HepG2 (cell line): Measurements from ENCODE around the gene DDX31. TPM values are rescaled to one million over a fixed set of nuclear protein-coding genes. Genes with fewer than 3 reads are reported as not detected.

Experiments
- ATAC-seq: fragments of 200-7000 bp; cut with Tn5 transposase; 3 replicates; pipeline ENCODE4 v1.9.1; 2020; ENCODE audit warnings: mild to moderate bottlenecking, moderate library complexity
- BruUV-seq: library from RNA; stranded (reverse); fragments of 400-500 nt; replicated peaks from 2 replicates; lab custom pipeline; 2021; lab: Mats Ljungman, UMichigan
- CTCF ChIA-PET: fragments of 300-600 bp; formaldehyde crosslinking; extraction: SDS; loops from one replicate; lab custom pipeline; 2021; ENCODE audit warnings: low total read pairs, inconsistent platforms, low intra/inter-chr PET ratio; lab: Yijun Ruan, JAX
- POLR2A ChIA-PET: fragments of 350-600 bp; sonication (Branson Sonifier 250); formaldehyde crosslinking; loops from one replicate; lab custom pipeline; 2020; ENCODE audit warnings: antibody characterized with exemption, inconsistent platforms; lab: Yijun Ruan, JAX
- DNase-seq: peaks from one replicate; pipeline ENCODE4 v3.0.0-alpha.2; 2015; ENCODE audit warnings: low spot score
- FAIRE-seq: peaks from 3 replicates; lab custom pipeline; 2011; peaks lifted over from hg19 to GRCh38; lab: Jason Lieb, UNC
- H2AFZ ChIP-seq: one replicate; pipeline ENCODE4 v1.6.1; 2011; ENCODE audit warnings: low read length, inconsistent platforms
- H3K27ac ChIP-seq: fragments of 300-600 bp; 3 replicates; pipeline ENCODE4 v1.8.0; 2011; ENCODE audit warnings: mixed run types, mild to moderate bottlenecking, mixed read lengths, low read length, inconsistent platforms; ENCODE audit not compliant: insufficient read depth; ENCODE audit errors: extremely low read length
- H3K27me3 ChIP-seq, 2 experiments: fragments of 200-600 bp in 1 of 2; 2 replicates in 1 of 2; 3 replicates in 1 of 2; pipeline versions ENCODE4 v1.6.0 to v1.8.0; 2011; ENCODE audit warnings: low read length in 2 of 2, mild to moderate bottlenecking in 2 of 2, moderate library complexity in 2 of 2, inconsistent platforms in 1 of 2; ENCODE audit not compliant: insufficient read depth in 2 of 2, control insufficient read depth in 1 of 2
- H3K36me3 ChIP-seq, 2 experiments: fragments of 200-600 bp in 1 of 2; replicated peaks in 1 of 2; 2 replicates in 1 of 2; 3 replicates in 1 of 2; pipeline versions ENCODE4 v1.5.1 to v1.8.0; 2011; ENCODE audit warnings: low read length in 2 of 2, inconsistent platforms in 1 of 2; ENCODE audit not compliant: insufficient read depth in 2 of 2, control insufficient read depth in 1 of 2
- H3K4me1 ChIP-seq: 2 replicates; pipeline ENCODE4 v1.5.1; 2012; ENCODE audit warnings: low read length, inconsistent platforms; ENCODE audit not compliant: insufficient read depth
- H3K4me2 ChIP-seq: 2 replicates; pipeline ENCODE4 v1.6.0; 2011; ENCODE audit warnings: low read depth, low read length, inconsistent platforms
- H3K4me3 ChIP-seq, 3 experiments: fragments of 200-600 bp in 1 of 3; sonication (generic), shearing (Covaris generic) in 1 of 3; replicated peaks in 1 of 3; 2 replicates each; pipeline ENCODE4 v1.5.1; 2011 to 2016; ENCODE audit warnings: low read length in 3 of 3, inconsistent platforms in 2 of 3, low read depth in 2 of 3, mild to moderate bottlenecking in 2 of 3, control low read depth in 1 of 3, mixed read lengths in 1 of 3; ENCODE audit not compliant: insufficient read depth in 1 of 3
- H3K79me2 ChIP-seq: one replicate; pipeline ENCODE4 v1.6.1; 2011; ENCODE audit warnings: low read length, inconsistent platforms; ENCODE audit not compliant: insufficient read depth
- H3K9ac ChIP-seq: 2 replicates; pipeline ENCODE4 v1.6.0; 2011; ENCODE audit warnings: mild to moderate bottlenecking, low read depth, low read length, inconsistent platforms; ENCODE audit not compliant: insufficient read depth
- H3K9me3 ChIP-seq: 2 replicates; pipeline ENCODE4 v1.5.1; 2012; ENCODE audit warnings: mild to moderate bottlenecking, low read length
- H4K20me1 ChIP-seq: 2 replicates; pipeline ENCODE4 v1.6.0; 2011; ENCODE audit warnings: inconsistent platforms, mild to moderate bottlenecking, low read length, moderate library complexity; ENCODE audit not compliant: insufficient read depth
- ARNT2 ChIP-seq: sonication (generic); formaldehyde crosslinking; IDR thresholded peaks from 2 replicates; pipeline ENCODE4 v1.8.0; 2022; ENCODE audit warnings: mild to moderate bottlenecking, low read depth, missing genetic modification reagents, moderate library complexity
- CEBPG ChIP-seq: IDR thresholded peaks from 2 replicates; pipeline ENCODE4 v1.6.1; 2016
- FOXA1 ChIP-seq, 2 experiments: fragments of 450-650 bp in 1 of 2; sonication (generic) in 1 of 2; formaldehyde crosslinking in 1 of 2; IDR thresholded peaks; 2 replicates each; pipeline versions ENCODE4 v1.4.0 to v1.6.1; 2016 to 2020; ENCODE audit warnings: missing genetic modification reagents in 1 of 2
- HMG20A ChIP-seq: IDR thresholded peaks from 2 replicates; pipeline ENCODE4 v1.6.1; 2016; ENCODE audit warnings: borderline replicate concordance
- MTF2 ChIP-seq: sonication (generic); formaldehyde crosslinking; IDR thresholded peaks from 2 replicates; pipeline ENCODE4 v1.5.0; 2020; ENCODE audit warnings: missing genetic modification reagents, borderline replicate concordance
- NCOA5 ChIP-seq: sonication (generic); formaldehyde crosslinking; IDR thresholded peaks from 2 replicates; pipeline ENCODE4 v1.4.0; 2020; ENCODE audit warnings: missing genetic modification reagents
- NFYC ChIP-seq: IDR thresholded peaks from 2 replicates; pipeline ENCODE4 v1.6.1; 2016; ENCODE audit warnings: missing genetic modification reagents, missing compliant biosample characterization
- NR1H2 ChIP-seq: sonication (generic); formaldehyde crosslinking; IDR thresholded peaks from 2 replicates; pipeline ENCODE4 v1.8.1; 2022; ENCODE audit warnings: low read depth, missing genetic modification reagents, borderline replicate concordance
- PTBP1 ChIP-seq: fragments of 200-400 bp; formaldehyde crosslinking; IDR thresholded peaks from 2 replicates; pipeline ENCODE4 v1.6.1; 2018; ENCODE audit warnings: low read length, low read depth; ENCODE audit not compliant: poor library complexity, severe bottlenecking
- RARA ChIP-seq: IDR thresholded peaks from 2 replicates; pipeline ENCODE4 v1.6.1; 2016; ENCODE audit warnings: missing genetic modification reagents, missing compliant biosample characterization
- TEAD3 ChIP-seq: optimal IDR thresholded peaks from 2 replicates; pipeline ENCODE3; 2016; ENCODE audit warnings: borderline replicate concordance
- ZNF720 ChIP-seq: sonication (generic); formaldehyde crosslinking; IDR thresholded peaks from 2 replicates; pipeline ENCODE4 v1.4.0; 2020; ENCODE audit warnings: missing genetic modification reagents
- ZSCAN9 ChIP-seq: IDR thresholded peaks from 2 replicates; pipeline ENCODE4 v1.6.1; 2016; ENCODE audit warnings: borderline replicate concordance
- WGBS: methylation state at CpG from one replicate; pipeline ENCODE4 v1.1.6; 2017; ENCODE audit warnings: low lambda C conversion rate; 5-methylcytosine and 5-hydroxymethylcytosine counted together
- in situ Hi-C: cut with HindIII; loops from 2 replicates; pipeline ENCODE4 v1.10.0; 2017; ENCODE audit warnings: low pct_unique_long_range_greater_than_20kb; ENCODE audit not compliant: extremely low pct_ligation_motif_present
- intact Hi-C: fragments of 100-400 bp; cut with micrococcal nuclease; formaldehyde crosslinking; loops from one replicate; pipeline ENCODE4 v1.10.0; 2022; ENCODE audit not compliant: unreplicated experiment
- polyA plus RNA-seq, 8 experiments: library from polyadenylated mRNA; depleted of rRNA in 3 of 8; stranded (reverse) in 7 of 8; unstranded in 1 of 8; fragments of >200 nt; fragmentation: Illumina TruSeq in 4 of 8; extraction: Trizol in 4 of 8; gene quantifications; 2 replicates each; pipeline versions ENCODE4 v1.2.1 to v1.2.3, GENCODE V29; 2011 to 2016; ENCODE audit warnings: low read depth in 4 of 8, missing spikeins in 1 of 8, mixed read lengths in 1 of 8; ENCODE audit not compliant: insufficient read depth in 1 of 8
- total RNA-seq, 5 experiments: library from RNA; depleted of rRNA; stranded (reverse); fragments of >200 nt; fragmentation: Illumina TruSeq; extraction: Trizol; gene quantifications; 2 replicates each; pipeline ENCODE4 v1.2.3, GENCODE V29; 2016; ENCODE audit warnings: low read depth in 1 of 5

Gene DDX31
- total and polyA plus RNA-seq, 2 of the 13 experiments (the other 11 are each of a cell fraction or from before 2014, with no cell fraction given) = 11.4 to 16.3 TPM

GRCh38 chr9:132672413-132672690 lies 2.6 kb upstream of the DDX31 start:
- in situ Hi-C loops = no loop called here
- H3K4me3 ChIP-seq = peak overlapping the region in 1 of 3 experiments; percentile 29; a peak in 1 of 6 replicates
- POLR2A ChIA-PET = no interaction called here

GRCh38 chr9:132671620-132672412 lies 2.0 kb upstream of the DDX31 start:
- DNase-seq = no peak
- peaks cover 78% of the 10 kb centered on the region for H3K79me2 ChIP-seq
- peak overlapping the region; percentile 90; the same call in 1 of the 2 replicates for H3K9ac ChIP-seq
- POLR2A ChIA-PET = no interaction called here
- no peak for TF ChIP-seq NR1H2 (CRISPR knock-in tag)
- no peak for TF ChIP-seq CEBPG (CRISPR knock-in tag)
- TF ChIP-seq PTBP1 = no peak
- no peak for TF ChIP-seq ZNF720 (CRISPR knock-in tag)
- TF ChIP-seq NFYC = no peak
- TF ChIP-seq RARA (CRISPR knock-in tag) = no peak
- no peak for TF ChIP-seq HMG20A (CRISPR knock-in tag)
- no peak overlapping the region for H3K27ac ChIP-seq
- peaks cover 26% of the 10 kb centered on the region for H4K20me1 ChIP-seq
- peaks cover 48% of the 10 kb centered on the region for H3K4me1 ChIP-seq
- BruUV-seq = no TSS peak
- H3K9me3 ChIP-seq = no peaks in the 10 kb centered on the region
- in situ Hi-C loops = no loop called here
- H3K27me3 ChIP-seq = no peaks in the 10 kb centered on the region; a peak in 1 of 5 replicates
- H2AFZ ChIP-seq = no peak overlapping the region
- no peaks in the 10 kb centered on the region; a peak in 1 of 5 replicates for H3K36me3 ChIP-seq
- no peak for FAIRE-seq
- H3K4me2 ChIP-seq = peak overlapping the region; percentile 83
- intact Hi-C loops = no loop called here
- ATAC-seq = no peak
- CTCF ChIA-PET = no interaction called here
- WGBS = 87% methylated on average over 6 of the region's 6 CpGs
- H3K4me3 ChIP-seq = peak overlapping the region; percentile 65 to 100 (median 88); a peak in 5 of 6 replicates

More at GRCh38 chr9:132672413-132672690, 2.6 kb upstream of the DDX31 start:
- ATAC-seq = no peak
- Histone ChIP-seq H4K20me1 (peaks cover 26% of the 10 kb centered on the region), H3K79me2 (peaks cover 81% of the 10 kb centered on the region), H3K4me2 (peak overlapping the region; percentile 83), H3K36me3 (peaks cover 0 to 1% of the 10 kb centered on the region in 2 experiments; a peak in 3 of 5 replicates), H3K9me3 (no peaks in the 10 kb centered on the region), H3K4me1 (peaks cover 48% of the 10 kb centered on the region), H3K9ac (no peak overlapping the region), H3K27me3 (no peaks in the 10 kb centered on the region; a peak in 1 of 5 replicates), H2AFZ (no peak overlapping the region), H3K27ac (no peak overlapping the region)
- WGBS = 59% methylated on average over 5 of the region's 5 CpGs
- FAIRE-seq = no peak
- BruUV-seq = no TSS peak
- DNase-seq = no peak
- intact Hi-C loops = no loop called here
- CTCF ChIA-PET = no interaction called here
- TF ChIP-seq ZSCAN9 (CRISPR knock-in tag) = no peak
- TF ChIP-seq FOXA1 (IDR thresholded peaks at IDR 0.05) = no peak
- TF ChIP-seq FOXA1 (CRISPR knock-in tag; IDR thresholded peaks at IDR 0.05) = no peak
- TF ChIP-seq NCOA5 (CRISPR knock-in tag) = no peak
- no peak for TF ChIP-seq ARNT2 (CRISPR knock-in tag)
- peak; percentile 71 for TF ChIP-seq TEAD3 (CRISPR knock-in tag)
- no peak for TF ChIP-seq MTF2 (CRISPR knock-in tag)
